ENCODE results near the gene PTK6. TPM values are rescaled to one million over a fixed set of nuclear protein-coding genes. Genes with fewer than 3 reads are reported as not detected.

PTK6 gene
- total RNA-seq, 4 donors from 2014 or later, result 0.06 to 1.2 (median 0.23) TPM

DNA sequence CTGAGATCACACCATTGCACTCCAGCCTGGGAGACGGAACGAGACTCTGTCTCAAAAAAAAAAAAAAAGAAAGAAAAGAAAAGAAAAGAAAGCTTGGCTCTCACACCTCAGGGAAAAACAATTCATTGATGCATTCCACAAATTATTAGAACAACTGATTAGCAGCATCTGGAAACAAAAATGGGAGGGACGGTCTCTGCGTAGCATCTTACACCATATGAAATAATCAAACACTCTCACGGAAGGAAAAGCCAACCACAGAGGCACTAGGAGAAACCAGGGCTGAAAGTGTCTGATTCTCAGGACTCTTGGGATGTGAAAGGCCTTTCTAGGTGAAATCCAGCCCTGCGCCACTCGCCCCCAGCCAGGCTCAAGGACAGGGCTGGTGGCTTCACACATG, 39.1 kb upstream of the PTK6 start:
- 71% methylated on average over 7 of the region's 7 CpGs for WGBS
- no peak for TF ChIP-seq CTCF (IDR thresholded peaks at IDR 0.05)
- no peak for TF ChIP-seq EP300 (IDR thresholded peaks at IDR 0.05)
- TF ChIP-seq POLR2A (IDR thresholded peaks at IDR 0.05; ENCODE audit: low read depth), result no peak
- TF ChIP-seq POLR2AphosphoS5 (IDR thresholded peaks at IDR 0.05), result no peak
- Histone ChIP-seq H3K36me3 (peaks cover 0 to 12% (median 10%) of the 10 kb centered on the region in 4 donors), H3K4me3 (no peak overlapping the region), H3K27me3 (peaks cover 0 to 10% (median 0%) of the 10 kb centered on the region in 4 donors), H3K9me3 (no peaks in the 10 kb centered on the region), H3K4me1 (peaks cover 21 to 36% (median 26%) of the 10 kb centered on the region in 4 donors), H3K27ac (replicated peaks in 1 of 4) (no peak overlapping the region)
- intact Hi-C loops (cut with DNase I), result no loop called here
- no peak for DNase-seq (ENCODE audit: extremely low spot score)

DNA sequence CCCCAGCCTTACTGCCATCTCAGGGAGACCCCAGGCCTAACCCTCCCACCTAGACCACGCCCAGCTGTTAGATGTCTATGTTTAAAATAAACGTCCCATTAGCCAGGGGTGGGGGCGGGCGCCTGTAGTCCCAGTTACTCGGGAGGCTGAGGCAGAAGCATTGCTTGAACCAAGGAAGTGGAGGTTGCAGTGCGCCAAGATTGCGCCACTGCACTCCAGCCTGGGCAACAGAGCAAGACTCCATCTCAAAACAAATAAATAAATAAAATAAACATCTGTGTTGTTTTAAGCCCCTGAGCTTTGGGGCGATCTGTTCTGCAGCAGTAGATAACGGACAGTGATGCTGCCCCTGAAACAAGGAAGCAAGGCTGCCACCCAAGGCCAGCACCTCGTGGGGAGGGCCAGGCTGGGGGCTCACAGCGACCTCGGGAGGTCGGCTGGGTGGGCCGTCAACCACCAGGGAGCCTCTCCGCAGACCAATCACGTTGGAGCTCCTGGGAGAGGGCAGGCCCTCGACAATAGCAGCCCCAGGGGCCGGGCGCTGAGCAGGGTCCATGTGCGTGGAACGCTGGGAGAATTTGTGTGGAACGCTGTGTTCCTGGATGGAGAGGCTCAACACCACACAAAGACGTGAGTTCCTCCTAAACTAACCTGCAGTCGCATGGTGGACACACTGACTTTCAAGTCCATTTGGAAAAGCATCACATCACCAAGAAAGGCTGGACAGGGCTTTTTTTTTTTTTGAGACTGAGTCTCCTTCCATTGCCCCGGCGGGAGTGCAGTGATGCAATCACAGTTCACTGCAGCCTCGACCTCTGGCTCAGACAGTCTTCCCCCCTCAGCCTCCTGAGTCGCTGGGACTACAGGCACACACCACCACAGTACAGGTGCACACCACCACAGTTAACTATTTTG, 37.9 kb upstream of the PTK6 start:
- Histone ChIP-seq H3K36me3 (peaks cover 0 to 12% (median 10%) of the 10 kb centered on the region in 4 donors), H3K9me3 (no peaks in the 10 kb centered on the region), H3K4me1 (peaks cover 21 to 36% (median 26%) of the 10 kb centered on the region in 4 donors), H3K27ac (replicated peaks in 1 of 4) (peak overlapping the region in 3 of 4 donors; percentile 83 to 89 (median 83)), H3K4me3 (peak overlapping the region in 3 of 4 donors; percentile 81 to 93 (median 87)), H3K27me3 (peaks cover 0 to 10% (median 0%) of the 10 kb centered on the region in 4 donors)
- WGBS, result 65% methylated on average over 19 of the region's 28 CpGs
- TF ChIP-seq CTCF (IDR thresholded peaks at IDR 0.05) (no peak), EP300 (IDR thresholded peaks at IDR 0.05) (no peak), POLR2A (IDR thresholded peaks at IDR 0.05; ENCODE audit: low read depth) (no peak)
- DNase-seq (ENCODE audit: extremely low spot score), result no peak
- intact Hi-C loops (cut with DNase I), result loop anchor here (5.0 kb wide), 1 partner anchor 52 kb away; the partner anchor contains the start of gene GMEB2

GRCh38 chr20:63574156-63574828, 37.1 kb upstream of the PTK6 start, which contains the start of gene HELZ2:
HELZ2 (minus strand) TSS chr20:63574239; CDS start chr20:63572385, 1,854 bp downstream.
- H3K27me3 ChIP-seq, result peaks cover 0 to 6% (median 0%) of the 10 kb centered on the region in 4 donors
- peaks cover 21 to 36% (median 26%) of the 10 kb centered on the region in 4 donors for H3K4me1 ChIP-seq
- TF ChIP-seq EP300 (IDR thresholded peaks at IDR 0.05), result no peak
- TF ChIP-seq POLR2A (IDR thresholded peaks at IDR 0.05; ENCODE audit: low read depth), result no peak
- TF ChIP-seq POLR2AphosphoS5 (IDR thresholded peaks at IDR 0.05), result peak; percentile 80 to 83
- peak; percentile 97 for DNase-seq (ENCODE audit: extremely low spot score)
- H3K36me3 ChIP-seq, result peaks cover 0 to 14% (median 12%) of the 10 kb centered on the region in 4 donors
- H3K4me3 ChIP-seq, result peak within 1 kb of the TSS; percentile 81 to 93 (median 85)
- intact Hi-C loops (cut with DNase I), result loop anchor here (5.0 kb wide), 1 partner anchor 53 kb away; the partner anchor contains the start of gene GMEB2
- WGBS, result 40% methylated on average over 2 of the region's 40 CpGs
- peak within 1 kb of the TSS; percentile 76 to 89 (median 83) for H3K27ac ChIP-seq (replicated peaks in 1 of 4)
- H3K9me3 ChIP-seq, result no peaks in the 10 kb centered on the region

DNA sequence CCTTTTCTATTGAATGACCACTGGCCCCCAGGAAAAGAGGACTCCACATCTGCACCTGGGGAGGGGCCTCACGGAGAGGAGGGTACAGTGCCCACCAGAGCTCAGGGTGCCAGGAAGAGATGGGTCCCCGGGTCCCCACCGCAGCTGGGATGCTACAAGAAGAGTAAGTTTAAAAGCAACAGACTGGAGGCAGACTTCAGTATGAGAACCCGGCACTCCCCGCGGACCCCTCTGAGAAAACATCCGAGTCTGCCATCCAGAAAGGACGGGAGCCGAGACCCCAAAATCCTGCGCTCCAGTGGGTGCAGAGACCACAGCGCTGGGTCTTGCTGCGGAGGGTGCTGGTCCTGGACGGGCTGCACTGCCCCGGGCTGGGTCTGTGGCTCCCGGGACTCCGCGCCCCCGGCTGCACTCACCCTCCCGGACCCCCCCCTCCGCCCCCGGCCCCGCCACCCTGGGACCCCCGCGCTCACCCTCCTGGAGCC, 36.5 kb upstream of the PTK6 start:
- H3K4me3 ChIP-seq, result peak overlapping the region; percentile 81 to 93 (median 85)
- peaks cover 0 to 17% (median 14%) of the 10 kb centered on the region in 4 donors for H3K36me3 ChIP-seq
- TF ChIP-seq POLR2AphosphoS5 (IDR thresholded peaks at IDR 0.05) (no peak), EP300 (IDR thresholded peaks at IDR 0.05) (no peak), CTCF (IDR thresholded peaks at IDR 0.05) (no peak), POLR2A (IDR thresholded peaks at IDR 0.05; ENCODE audit: low read depth) (no peak)
- no peak for DNase-seq (ENCODE audit: extremely low spot score)
- H3K27ac ChIP-seq (replicated peaks in 1 of 4), result peak overlapping the region; percentile 76 to 89 (median 83)
- 10% methylated on average over 3 of the region's 24 CpGs for WGBS
- peaks cover 0 to under 1% (median 0%) of the 10 kb centered on the region in 4 donors for H3K27me3 ChIP-seq
- intact Hi-C loops (cut with DNase I), result loop anchor here (5.0 kb wide), 1 partner anchor 54 kb away; the partner anchor contains the start of gene GMEB2
- no peaks in the 10 kb centered on the region for H3K9me3 ChIP-seq
- H3K4me1 ChIP-seq, result peaks cover 24 to 38% (median 26%) of the 10 kb centered on the region in 4 donors
